GM18873 (cell line): ENCODE results near the gene SNX1.

Experiments
- ATAC-seq: cut with Tn5 transposase; IDR thresholded peaks from one replicate; pipeline ENCODE4 v1.9.1; 2021; ENCODE audit warnings: mild to moderate bottlenecking, moderate library complexity, moderate number of reproducible peaks; ENCODE audit not compliant: unreplicated experiment, low FRiP score

SNX1 gene

GRCh38 chr15:64161688-64162477, 66.1 kb downstream of the SNX1 start:
- no peak for ATAC-seq

DNA sequence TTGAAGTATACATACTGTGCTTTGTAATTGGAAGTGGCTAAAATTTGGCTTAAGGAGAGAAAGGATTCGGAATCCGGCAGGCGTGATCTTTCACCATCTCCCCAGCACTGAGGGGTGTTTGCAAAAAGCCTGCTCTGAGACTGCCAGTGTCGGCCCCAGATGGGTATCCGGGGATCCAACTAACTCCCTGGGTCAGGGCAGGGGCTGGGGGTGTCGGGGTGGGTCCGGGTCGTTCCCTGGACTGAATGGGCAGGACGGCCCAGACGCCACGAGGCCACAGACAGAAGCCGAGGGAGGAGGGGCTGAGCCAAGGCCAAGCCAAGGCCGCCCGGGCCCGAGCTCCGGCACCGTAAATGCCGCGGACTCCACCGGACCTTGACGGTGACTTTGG, 66.7 kb downstream of the SNX1 start:
- ATAC-seq = peak; percentile 12

DNA sequence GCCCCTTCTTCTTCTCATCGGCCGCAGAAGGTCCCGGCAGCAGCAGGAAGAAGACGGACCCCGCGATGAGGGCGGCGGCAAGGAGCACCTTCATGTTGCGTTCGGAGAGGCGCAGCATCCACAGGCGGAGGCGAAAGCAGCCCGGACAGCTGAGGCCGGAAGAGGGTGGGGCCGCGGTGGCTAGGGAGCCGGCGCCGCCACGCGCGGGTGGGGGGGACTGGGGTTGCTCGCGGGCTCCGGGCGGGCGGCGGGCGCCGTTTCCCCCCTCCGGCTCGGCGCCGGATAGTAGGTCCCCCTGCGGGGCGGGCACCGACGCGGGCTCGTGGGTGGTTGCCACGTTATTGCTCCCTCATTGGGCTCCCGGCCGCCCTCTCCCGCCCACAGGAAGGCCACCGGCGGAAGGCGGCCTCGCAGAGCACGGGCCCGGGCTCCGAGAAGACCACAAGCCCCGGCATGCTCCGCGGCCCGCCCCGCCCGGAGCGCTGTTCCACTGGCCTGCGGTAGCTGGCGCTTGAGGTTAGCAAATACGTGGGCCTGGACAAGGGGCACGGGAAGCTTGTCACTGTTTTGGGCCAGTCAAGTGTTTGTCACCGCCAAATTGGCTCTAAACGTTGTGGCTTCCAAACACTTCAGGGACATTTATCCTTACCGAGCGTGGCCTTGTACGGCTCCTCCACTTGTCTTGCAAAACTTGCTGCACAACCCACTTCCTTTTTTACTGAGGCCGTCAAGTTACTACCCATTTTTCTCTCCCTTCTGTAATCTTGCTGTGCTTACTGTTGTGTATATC, 67.3 kb downstream of the SNX1 start, which contains the start of gene PPIB:
PPIB (minus strand) TSS at position 154 of the 790 bp plus-strand sequence; CDS start at position 118, 36 bp downstream.
- peak; percentile 88 for ATAC-seq

- peak; percentile 1 for ATAC-seq
Measured at GRCh38 chr15:64163659-64164362, 68.0 kb downstream of the SNX1 start.

- no peak for ATAC-seq
Measured at GRCh38 chr15:64164436-64164835, 68.7 kb downstream of the SNX1 start.

GRCh38 chr15:64166102-64166890, 70.5 kb downstream of the SNX1 start:
- ATAC-seq = no peak

- ATAC-seq = no peak
Measured at GRCh38 chr15:64180235-64180824, 84.5 kb downstream of the SNX1 start.

DNA sequence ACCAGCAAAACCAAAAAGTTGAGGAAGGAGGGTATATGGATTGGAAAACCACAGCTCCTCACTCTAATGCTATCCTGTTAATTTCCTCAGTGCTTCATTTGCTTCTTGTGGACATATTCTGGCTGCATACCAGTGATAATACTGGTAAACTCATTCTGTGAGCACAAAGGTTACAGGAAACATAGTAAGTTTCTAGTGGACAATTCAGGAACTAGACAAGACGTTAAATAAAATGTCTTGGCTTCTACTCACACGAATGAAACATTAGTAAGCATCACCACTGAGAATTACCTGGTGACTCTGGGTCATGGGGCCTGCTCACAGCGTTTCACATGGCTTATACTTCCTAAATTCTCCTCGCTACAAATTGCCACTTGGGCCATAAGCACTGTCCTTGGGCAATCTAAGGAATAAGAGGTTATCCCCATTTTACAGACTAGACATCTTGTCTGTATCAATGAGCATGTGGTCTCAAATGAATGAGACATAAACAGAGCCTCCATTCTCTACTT, 87.1 kb downstream of the SNX1 start:
- no peak for ATAC-seq

GRCh38 chr15:64185146-64185911, 89.5 kb downstream of the SNX1 start:
- no peak for ATAC-seq

GRCh38 chr15:64187396-64188191, 91.8 kb downstream of the SNX1 start:
- ATAC-seq = no peak
